IMR-90 (cell line): Measurements from ENCODE around the gene SLC25A25. TPM values are rescaled to one million over a fixed set of nuclear protein-coding genes. Genes with fewer than 3 reads are reported as not detected.

Source experiments
- ATAC-seq: fragments of 200-7000 bp; cut with Tn5 transposase; 2 replicates; pipeline ENCODE4 v1.9.1; 2020; ENCODE audit warnings: low read depth, mild to moderate bottlenecking, moderate library complexity
- BruUV-seq: library from RNA; stranded (reverse); fragments of 400-500 nt; replicated peaks from 2 replicates; lab custom pipeline; 2021; lab: Mats Ljungman, UMichigan
- CTCF ChIA-PET: fragments of 300-600 bp; formaldehyde crosslinking; extraction: SDS; loops from one replicate; lab custom pipeline; 2021; ENCODE audit warnings: antibody characterized with exemption; lab: Yijun Ruan, JAX
- POLR2A ChIA-PET: fragments of 300-600 bp; sonication (Branson Sonifier 250); formaldehyde crosslinking; loops from one replicate; lab custom pipeline; 2022; ENCODE audit warnings: antibody characterized with exemption; ENCODE audit not compliant: unreplicated experiment; lab: Charles Lee
- DNase-seq: peaks from one replicate; pipeline ENCODE4 v3.0.0; 2013
- H2AFZ ChIP-seq: replicated peaks from 2 replicates; pipeline ENCODE3; 2013; ENCODE audit warnings: low read length, mild to moderate bottlenecking; ENCODE audit not compliant: poor library complexity
- H2AK5ac ChIP-seq: 2 replicates; pipeline ENCODE4 v1.6.1; 2013; ENCODE audit warnings: low read depth, low read length, inconsistent platforms
- H2AK9ac ChIP-seq: replicated peaks from 2 replicates; pipeline ENCODE3; 2013; ENCODE audit warnings: mild to moderate bottlenecking, low read depth, low read length, moderate library complexity; ENCODE audit not compliant: poor library complexity
- H2BK120ac ChIP-seq: 2 replicates; pipeline ENCODE4 v1.6.1; 2013; ENCODE audit warnings: low read depth, low read length, inconsistent platforms
- H2BK15ac ChIP-seq: 3 replicates; pipeline ENCODE4 v1.6.1; 2013; ENCODE audit warnings: low read depth, low read length, inconsistent platforms
- H2BK20ac ChIP-seq: 2 replicates; pipeline ENCODE4 v1.6.1; 2013; ENCODE audit warnings: low read depth, mild to moderate bottlenecking, inconsistent platforms, low read length, moderate library complexity
- H2BK5ac ChIP-seq: 2 replicates; pipeline ENCODE4 v1.6.1; 2013; ENCODE audit warnings: mild to moderate bottlenecking, low read depth, low read length, inconsistent platforms; ENCODE audit not compliant: poor library complexity, severe bottlenecking
- H3K14ac ChIP-seq: replicated peaks from 2 replicates; pipeline ENCODE4 v1.6.1; 2013; ENCODE audit warnings: low read depth, low read length, inconsistent platforms
- H3K18ac ChIP-seq: 2 replicates; pipeline ENCODE4 v1.6.1; 2013; ENCODE audit warnings: low read depth, low read length, control low read depth
- H3K23ac ChIP-seq: 2 replicates; pipeline ENCODE4 v1.6.1; 2013; ENCODE audit warnings: low read depth, low read length, inconsistent platforms
- H3K27ac ChIP-seq: 2 replicates; pipeline ENCODE4 v1.5.1; 2013; ENCODE audit warnings: mild to moderate bottlenecking, control low read depth, low read length; ENCODE audit not compliant: insufficient read depth
- H3K27me3 ChIP-seq: 2 replicates; pipeline ENCODE4 v1.6.1; 2013; ENCODE audit warnings: low read length; ENCODE audit not compliant: control insufficient read depth, insufficient read depth
- H3K36me3 ChIP-seq: 2 replicates; pipeline ENCODE4 v1.6.1; 2013; ENCODE audit warnings: low read length, mixed read lengths; ENCODE audit not compliant: control insufficient read depth, insufficient read depth
- H3K4ac ChIP-seq: 2 replicates; pipeline ENCODE4 v1.6.1; 2013; ENCODE audit warnings: low read depth, low read length, inconsistent platforms
- H3K4me1 ChIP-seq: 2 replicates; pipeline ENCODE4 v1.6.1; 2013; ENCODE audit warnings: low read length, mixed read lengths; ENCODE audit not compliant: control insufficient read depth, insufficient read depth
- H3K4me2 ChIP-seq: 2 replicates; pipeline ENCODE4 v1.6.1; 2013; ENCODE audit warnings: low read depth, mild to moderate bottlenecking, control low read depth, low read length, moderate library complexity
- H3K4me3 ChIP-seq: 2 replicates; pipeline ENCODE4 v1.5.1; 2013; ENCODE audit warnings: low read depth, mild to moderate bottlenecking, control low read depth, low read length, moderate library complexity; ENCODE audit not compliant: insufficient read depth
- H3K56ac ChIP-seq: 2 replicates; pipeline ENCODE4 v1.6.1; 2013; ENCODE audit warnings: low read length, inconsistent platforms; ENCODE audit not compliant: insufficient read depth; ENCODE audit errors: extremely low read depth
- H3K79me1 ChIP-seq, 2 experiments: 2 replicates each; pipeline ENCODE4 v1.6.1; 2013; ENCODE audit warnings: low read length in 2 of 2, inconsistent platforms in 1 of 2, low read depth in 1 of 2
- H3K9ac ChIP-seq: 2 replicates; pipeline ENCODE4 v1.6.1; 2013; ENCODE audit warnings: low read depth, low read length, control low read depth
- H3K9me1 ChIP-seq: 2 replicates; pipeline ENCODE4 v1.6.1; 2013; ENCODE audit warnings: low read length, inconsistent platforms; ENCODE audit not compliant: insufficient read depth
- H3K9me3 ChIP-seq: 2 replicates; pipeline ENCODE4 v1.6.1; 2013; ENCODE audit warnings: low read length; ENCODE audit not compliant: control insufficient read depth, insufficient read depth
- H4K20me1 ChIP-seq: 2 replicates; pipeline ENCODE4 v1.6.1; 2013; ENCODE audit warnings: low read length, inconsistent platforms; ENCODE audit not compliant: insufficient read depth
- H4K5ac ChIP-seq: 2 replicates; pipeline ENCODE4 v1.6.1; 2013; ENCODE audit warnings: mild to moderate bottlenecking, low read depth, low read length, control low read depth
- H4K8ac ChIP-seq, 2 experiments: 2 replicates each; pipeline ENCODE4 v1.6.1; 2013; ENCODE audit warnings: low read depth in 2 of 2, low read length in 2 of 2, control low read depth in 1 of 2, inconsistent platforms in 1 of 2
- H4K91ac ChIP-seq: 2 replicates; pipeline ENCODE4 v1.6.1; 2013; ENCODE audit warnings: low read depth, low read length, inconsistent platforms; ENCODE audit not compliant: insufficient read depth
- CHD1 ChIP-seq: IDR thresholded peaks from 2 replicates; pipeline ENCODE4 v1.6.1; 2012; ENCODE audit warnings: low read depth, low read length, improper control_type of control experiment
- USF2 ChIP-seq: fragments of 150-350 bp; IDR thresholded peaks from 2 replicates; pipeline ENCODE4 v1.6.1; 2017; ENCODE audit warnings: mild to moderate bottlenecking, antibody characterized with exemption, low read length, low read depth
- dilution Hi-C: fragments of 300-500 bp; cut with HindIII; formaldehyde crosslinking; loops from one replicate; pipeline ENCODE4 v1.14.3; 2018; ENCODE audit warnings: low sequenced_read_pairs; ENCODE audit not compliant: unreplicated experiment
- in situ Hi-C: fragments of 300-500 bp; cut with MboI; formaldehyde crosslinking; loops from 3 replicates; pipeline ENCODE4 v1.14.3; 2019; ENCODE audit warnings: low sequenced_read_pairs, inconsistent platforms, mixed read lengths
- intact Hi-C: fragments of 100-400 bp; cut with micrococcal nuclease; formaldehyde crosslinking; loops from 2 replicates; pipeline ENCODE4 v1.10.0; 2022
- polyA plus RNA-seq, 3 experiments: library from polyadenylated mRNA; depleted of rRNA; stranded (reverse); fragments of >200 nt; gene quantifications; 2 replicates each; pipeline ENCODE4 v1.2.3, GENCODE V29; 2012; ENCODE audit warnings: low replicate concordance in 1 of 3
- total RNA-seq: library from RNA; depleted of rRNA; stranded (reverse); fragments of >200 nt; gene quantifications from 2 replicates; pipeline ENCODE4 v1.2.3, GENCODE V29; 2012

SLC25A25 gene
- total and polyA plus RNA-seq, 2 of the 4 experiments (the other 2 are of a cell fraction) = 14.0 to 17.9 TPM

DNA sequence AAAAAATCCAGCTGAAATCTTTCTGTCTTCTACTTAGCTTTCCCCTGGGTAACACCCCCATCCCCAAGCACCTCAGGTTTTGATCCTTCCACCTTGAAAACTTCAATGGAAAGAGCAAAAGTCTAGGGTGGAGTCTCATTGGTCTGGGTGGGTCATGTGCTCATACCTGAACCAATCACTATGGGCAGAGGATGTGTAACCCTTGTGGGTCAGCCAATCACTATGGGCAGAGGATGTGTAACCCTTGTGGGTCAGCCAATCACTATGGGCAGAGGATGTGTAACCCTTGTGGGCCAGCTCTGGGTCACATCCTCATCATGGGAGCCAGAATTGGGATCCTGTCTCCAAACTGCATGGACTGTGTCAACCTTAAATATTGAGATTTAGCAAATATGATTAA is 19.4 kb upstream of the SLC25A25 start:
- Histone ChIP-seq H4K8ac (no peak overlapping the region), H4K5ac (no peak overlapping the region), H3K9me3 (no peaks in the 10 kb centered on the region), H3K9me1 (no peaks in the 10 kb centered on the region), H3K4me1 (peaks cover 2% of the 10 kb centered on the region; the same call in 1 of the 2 replicates), H3K56ac (no peak overlapping the region), H3K36me3 (no peaks in the 10 kb centered on the region), H2AFZ (no peak overlapping the region), H2AK9ac (no peak overlapping the region), H4K91ac (no peak overlapping the region), H3K27ac (no peak overlapping the region), H3K4me3 (no peak overlapping the region), H3K23ac (no peak overlapping the region), H4K20me1 (no peaks in the 10 kb centered on the region; the same call in 1 of the 2 replicates), H3K9ac (no peak overlapping the region), H3K14ac (no peak overlapping the region), H2BK120ac (no peak overlapping the region), H3K27me3 (no peaks in the 10 kb centered on the region), H3K79me1 (no peaks in the 10 kb centered on the region), H2BK20ac (no peak overlapping the region), H3K4ac (no peak overlapping the region), H3K18ac (no peak overlapping the region), H2AK5ac (no peak overlapping the region), H2BK15ac (no peak overlapping the region), H3K4me2 (no peak overlapping the region), H2BK5ac (no peak overlapping the region)
- intact Hi-C loops (no loop called here), dilution Hi-C loops (no loop called here), in situ Hi-C loops (no loop called here)
- TF ChIP-seq CHD1 (no peak), USF2 (peak; percentile 62; the same call in 1 of the 2 replicates)
- CTCF ChIA-PET = interaction anchor here (0.6 kb wide), 1 partner anchor 371 kb away, joined by 5 read pairs; no protein-coding TSS in a partner anchor
- POLR2A ChIA-PET = no interaction called here
- ATAC-seq = no peak
- no TSS peak for BruUV-seq
- DNase-seq = no peak
